ENCODE data around the gene CD2AP. TPM values are rescaled to one million over a fixed set of nuclear protein-coding genes. Genes with fewer than 3 reads are reported as not detected.

The CD2AP gene
- total RNA-seq, 1 donor from 2014 or later: 27.5 TPM

GRCh38 chr6:47653706-47654105, 176.1 kb downstream of the CD2AP start:
- no peak for ATAC-seq
- intact Hi-C loops (cut with DNase I): no loop called here
- no peak for DNase-seq (ENCODE audit: low spot score)

- ATAC-seq: no peak
- DNase-seq (ENCODE audit: low spot score): no peak
- intact Hi-C loops (cut with DNase I): no loop called here
These were observed 176.7 kb downstream of the CD2AP start for GRCh38 chr6:47654255-47654654.

GRCh38 chr6:47655719-47656595, 178.4 kb downstream of the CD2AP start:
- DNase-seq (ENCODE audit: low spot score): no peak
- ATAC-seq: no peak
- intact Hi-C loops (cut with DNase I): no loop called here

- ATAC-seq (no peak), DNase-seq (ENCODE audit: low spot score) (no peak)
- intact Hi-C loops (cut with DNase I): no loop called here
These were observed 184.4 kb downstream of the CD2AP start for GRCh38 chr6:47661960-47662359.

GRCh38 chr6:47663462-47664216, 186.1 kb downstream of the CD2AP start:
- DNase-seq (ENCODE audit: low spot score): no peak
- no peak for ATAC-seq
- intact Hi-C loops (cut with DNase I): no loop called here

- intact Hi-C loops (cut with DNase I): no loop called here
- ATAC-seq (no peak), DNase-seq (ENCODE audit: low spot score) (no peak)
These were observed 187.5 kb downstream of the CD2AP start for GRCh38 chr6:47665112-47665511.

GRCh38 chr6:47669684-47670513, 192.3 kb downstream of the CD2AP start:
- ATAC-seq: no peak

GRCh38 chr6:47670851-47671250, 193.3 kb downstream of the CD2AP start:
- intact Hi-C loops (cut with DNase I): no loop called here
- ATAC-seq (no peak), DNase-seq (ENCODE audit: low spot score) (no peak)

More at GRCh38 chr6:47669684-47670513, 192.3 kb downstream of the CD2AP start:
- intact Hi-C loops (cut with DNase I): no loop called here
- DNase-seq (ENCODE audit: low spot score): no peak

- no peak for DNase-seq (ENCODE audit: low spot score)
- no peak for ATAC-seq
- intact Hi-C loops (cut with DNase I): no loop called here
These were observed 194.2 kb downstream of the CD2AP start for GRCh38 chr6:47671777-47672176.

- intact Hi-C loops (cut with DNase I): no loop called here
- no peak for ATAC-seq
- no peak for DNase-seq (ENCODE audit: low spot score)
These were observed 195.2 kb downstream of the CD2AP start for GRCh38 chr6:47672816-47673215.

GRCh38 chr6:47674673-47675072, 197.1 kb downstream of the CD2AP start:
- intact Hi-C loops (cut with DNase I): no loop called here
- DNase-seq (ENCODE audit: low spot score) (no peak), ATAC-seq (no peak)

Other genes with a start within 250 kb of the CD2AP start
- gene TNFRSF21, start 167.9 kb upstream of the CD2AP start, total RNA-seq: 6.3 TPM
- not detected for gene ADGRF4, start 220.8 kb downstream of the CD2AP start, total RNA-seq

Data from sciatic nerve (tissue), 2 donors.